Epithelial cell of alveolus of lung (primary cell): ENCODE results near the gene SEC23B. TPM values are rescaled to one million over a fixed set of nuclear protein-coding genes. Genes with fewer than 3 reads are reported as not detected.

Experiments
- total RNA-seq: library from RNA; depleted of rRNA; stranded (reverse); fragments of >200 nt; gene quantifications from 2 replicates; pipeline ENCODE4 v1.2.1, GENCODE V29; 2015

The SEC23B gene
- 24.1 and 48.0 TPM in 2 replicates for total RNA-seq

GRCh38 chr20:18507218-18508191 is at the start of gene SEC23B:
TSS of gene SEC23B (plus strand) at chr20:18507940. CDS start at chr20:18510836, 2,896 bp downstream.

GRCh38 chr20:18466894-18467730 is 40.6 kb upstream of the SEC23B start, which contains the start of the genes DZANK1 and POLR3F:
TSS of gene DZANK1 (minus strand) at chr20:18467030. CDS start at chr20:18465358, 1,672 bp downstream.
TSS of gene POLR3F (plus strand) at chr20:18467390. CDS start at chr20:18467507, 117 bp downstream.

GRCh38 chr20:18496740-18497592 is 10.8 kb upstream of the SEC23B start, which contains the start of gene RBBP9:
TSS of gene RBBP9 (minus strand) at chr20:18497225. CDS start at chr20:18497167, 58 bp downstream.

DNA sequence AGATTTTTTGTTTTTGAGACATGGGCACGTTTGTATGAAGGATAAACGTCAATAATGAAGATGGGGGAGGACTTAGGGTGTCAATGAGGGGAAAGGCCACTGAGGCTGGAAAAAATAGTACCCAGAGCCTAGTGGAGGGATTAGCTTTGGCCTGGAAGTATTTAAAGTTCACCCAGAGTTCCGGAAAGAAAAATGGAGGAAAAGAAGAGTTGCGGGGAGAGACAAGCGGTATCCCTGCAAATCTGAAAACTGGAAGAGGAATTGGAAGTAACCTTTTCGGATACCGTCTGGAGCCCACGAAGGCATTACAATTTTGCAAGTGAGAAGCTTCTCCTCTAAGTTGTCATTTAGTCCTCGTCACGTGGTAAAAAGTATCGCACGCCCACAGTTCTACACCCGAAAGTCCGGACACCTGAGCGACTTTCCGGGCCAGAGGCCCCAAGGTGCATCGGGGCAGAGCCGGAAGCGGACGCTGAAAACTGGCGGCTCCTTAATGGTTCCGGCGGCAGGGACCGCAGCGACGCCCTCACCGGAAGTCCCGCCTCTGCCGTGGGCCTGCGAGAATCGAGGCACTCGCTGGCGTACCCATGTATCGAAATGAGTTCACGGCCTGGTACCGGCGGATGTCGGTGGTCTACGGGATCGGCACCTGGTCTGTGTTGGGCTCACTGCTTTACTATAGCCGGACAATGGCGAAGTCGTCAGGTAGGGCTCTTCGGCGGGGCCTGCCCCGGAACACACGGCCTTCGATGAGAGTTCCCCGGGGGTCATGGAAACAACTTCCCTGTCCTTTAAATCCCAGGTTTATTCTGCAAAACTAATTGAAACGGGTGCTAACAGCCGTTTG is 59.4 kb downstream of the SEC23B start, which contains the start of gene SMIM26:
Gene SMIM26, plus strand, starts transcription at position 541 of the 847 bp plus-strand sequence. Its CDS starts 47 bp downstream, at position 588.

DNA sequence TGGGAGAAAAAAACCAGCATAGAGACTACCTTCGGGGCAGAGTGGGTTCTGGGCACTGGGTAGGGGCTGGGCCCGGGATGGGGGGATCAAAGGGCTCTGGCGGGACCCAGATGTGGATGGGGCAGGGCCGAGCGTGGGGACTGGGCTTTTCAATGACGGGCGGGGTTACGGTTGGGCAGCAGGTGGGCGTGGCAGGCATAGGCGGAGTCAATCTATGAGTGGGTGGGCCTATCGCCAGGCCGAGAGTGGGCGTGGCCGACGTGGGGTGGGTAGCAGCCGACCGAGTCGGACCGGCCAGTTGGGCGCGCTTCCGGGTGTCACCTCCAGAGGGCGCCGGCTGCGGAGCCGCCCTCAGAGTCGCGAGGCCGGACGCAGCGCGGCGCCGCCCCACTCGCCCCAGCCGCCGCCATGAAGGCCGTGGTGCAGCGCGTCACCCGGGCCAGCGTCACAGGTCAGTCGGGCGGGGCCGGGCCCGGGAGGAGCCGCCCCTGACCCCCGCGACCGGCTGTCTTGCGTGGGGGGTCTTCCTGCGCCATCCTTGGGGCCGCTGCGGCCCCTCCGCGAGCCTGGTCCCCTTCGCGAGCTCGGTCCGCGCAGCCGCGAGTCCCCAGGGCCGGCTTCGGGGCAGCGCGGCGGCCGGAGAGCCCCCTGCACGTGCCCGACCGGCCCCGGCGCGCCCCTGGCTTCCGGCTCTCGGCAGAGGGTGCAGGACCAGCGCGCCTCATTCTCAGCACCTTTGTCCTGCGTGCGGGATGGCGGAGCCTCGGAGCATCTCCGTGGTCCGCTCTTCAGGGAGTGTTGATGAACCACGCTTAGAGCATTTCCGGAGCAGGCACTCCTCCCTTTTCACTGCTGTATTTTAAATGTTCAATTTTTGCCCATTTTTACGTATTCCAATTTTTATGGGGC is 80.2 kb downstream of the SEC23B start, which contains the start of gene DTD1:
Gene DTD1, plus strand, starts transcription at position 390 of the 909 bp plus-strand sequence. Its CDS starts 19 bp downstream, at position 409.

Other genes starting within 250 kb of the SEC23B start
- 11.9 and 22.5 TPM in 2 replicates for gene ZNF133, start 219.4 kb upstream of the SEC23B start, total RNA-seq
- 0.65 and 0.72 TPM in 2 replicates for gene DZANK1, start 40.9 kb upstream of the SEC23B start, total RNA-seq
- gene POLR3F, start 40.5 kb upstream of the SEC23B start, total RNA-seq: 8.8 and 9.3 TPM in 2 replicates
- gene RBBP9, start 10.7 kb upstream of the SEC23B start, total RNA-seq: 13.4 and 16.2 TPM in 2 replicates
- 75.1 and 172 TPM in 2 replicates for gene SMIM26, start 59.5 kb downstream of the SEC23B start, total RNA-seq
- gene DTD1, start 80.1 kb downstream of the SEC23B start, total RNA-seq: 44.9 and 93.6 TPM in 2 replicates